Fibroblast of the aortic adventitia (primary cell): ENCODE data around the gene OPA1. TPM values are rescaled to one million over a fixed set of nuclear protein-coding genes. Genes with fewer than 3 reads are reported as not detected.

ENCODE experiments used
- DNase-seq: peaks from one replicate; pipeline ENCODE4 v3.0.0-alpha.2; 2010; ENCODE audit warnings: low read depth
- H3K4me3 ChIP-seq: 2 replicates; pipeline ENCODE4 v1.5.1; 2011; ENCODE audit warnings: low read depth, mild to moderate bottlenecking, control low read depth, low read length, moderate library complexity
- CTCF ChIP-seq: IDR thresholded peaks from 2 replicates; pipeline ENCODE4 v1.5.1; 2011; ENCODE audit warnings: mild to moderate bottlenecking, low read length, control low read depth, inconsistent platforms; ENCODE audit not compliant: insufficient read depth
- total RNA-seq: library from RNA; depleted of rRNA; stranded (reverse); fragments of >200 nt; gene quantifications from 2 replicates; pipeline ENCODE4 v1.2.3, GENCODE V29; 2012; ENCODE audit warnings: low replicate concordance

OPA1 gene
- 53.0 and 292 TPM in 2 replicates for total RNA-seq

GRCh38 chr3:193592841-193593667, at the start of gene OPA1:
TSS of gene OPA1 (plus strand) at chr3:193593208. CDS start at chr3:193593378, 170 bp downstream.
- TF ChIP-seq CTCF: peak; percentile 28
- peak within 1 kb of the TSS; percentile 94 for H3K4me3 ChIP-seq
- DNase-seq: peak; percentile 99

- no peak overlapping the region for H3K4me3 ChIP-seq
- no peak for DNase-seq
These were observed 48.7 kb upstream of the OPA1 start for GRCh38 chr3:193544289-193544688.

GRCh38 chr3:193545304-193545703, 47.7 kb upstream of the OPA1 start:
- H3K4me3 ChIP-seq: no peak overlapping the region

More at GRCh38 chr3:193544289-193544688, 48.7 kb upstream of the OPA1 start:
- TF ChIP-seq CTCF: no peak

GRCh38 chr3:193546129-193546528, 46.9 kb upstream of the OPA1 start:
- H3K4me3 ChIP-seq: no peak overlapping the region
- no peak for DNase-seq
- TF ChIP-seq CTCF: no peak

More at GRCh38 chr3:193545304-193545703, 47.7 kb upstream of the OPA1 start:
- TF ChIP-seq CTCF: no peak
- DNase-seq: no peak

- no peak for DNase-seq
- no peak for TF ChIP-seq CTCF
- H3K4me3 ChIP-seq: no peak overlapping the region
These were observed 44.6 kb upstream of the OPA1 start for GRCh38 chr3:193548406-193548805.

GRCh38 chr3:193552923-193553322, 40.1 kb upstream of the OPA1 start:
- TF ChIP-seq CTCF: no peak
- no peak for DNase-seq
- H3K4me3 ChIP-seq: no peak overlapping the region
